Aorta (tissue), 5 donors: ENCODE data around the gene DEFB113. TPM values are rescaled to one million over a fixed set of nuclear protein-coding genes. Genes with fewer than 3 reads are reported as not detected.

Source experiments
- ATAC-seq: fragments of 200-7000 bp; cut with Tn5 transposase; one replicate; pipeline ENCODE4 v1.9.1; 2022; ENCODE audit warnings: moderate library complexity; ENCODE audit not compliant: low FRiP score
- DNase-seq, 2 donors: peaks; one replicate each; pipeline ENCODE4 v3.0.0-alpha.2; 2020
- H3K27ac ChIP-seq, 2 donors: one replicate each; pipeline ENCODE4 v1.5.1; 2013; ENCODE audit warnings: low read length in 2 of 2, mild to moderate bottlenecking in 2 of 2, moderate library complexity in 2 of 2, control low read depth in 1 of 2, inconsistent platforms in 1 of 2, low read depth in 1 of 2
- H3K27me3 ChIP-seq, 2 donors: one replicate each; pipeline ENCODE4 v1.6.1; 2013; ENCODE audit warnings: control low read depth in 1 of 2, low read length in 1 of 2, mild to moderate bottlenecking in 1 of 2, moderate library complexity in 1 of 2; ENCODE audit not compliant: insufficient read depth in 2 of 2, control insufficient read depth in 1 of 2
- H3K36me3 ChIP-seq, 2 donors: one replicate each; pipeline ENCODE4 v1.6.1; 2013; ENCODE audit warnings: control low read depth in 1 of 2, low read length in 1 of 2, mild to moderate bottlenecking in 1 of 2; ENCODE audit not compliant: insufficient read depth in 2 of 2, control insufficient read depth in 1 of 2
- H3K4me1 ChIP-seq, 2 donors: one replicate each; pipeline ENCODE4 v1.6.1; 2013; ENCODE audit warnings: low read length in 2 of 2, control low read depth in 1 of 2, mild to moderate bottlenecking in 1 of 2, moderate library complexity in 1 of 2; ENCODE audit not compliant: insufficient read depth in 2 of 2, control insufficient read depth in 1 of 2
- H3K4me3 ChIP-seq, 2 donors: one replicate each; pipeline ENCODE4 v1.5.1; 2013; ENCODE audit warnings: low read length in 2 of 2, control low read depth in 1 of 2, mild to moderate bottlenecking in 1 of 2
- H3K9me3 ChIP-seq: one replicate; pipeline ENCODE4 v1.6.1; 2013; ENCODE audit warnings: mild to moderate bottlenecking, low read length; ENCODE audit not compliant: control insufficient read depth
- WGBS, 2 donors: extraction: QIAGEN DNeasy Blood & Tissue Kit; methylation state at CpG; one replicate each; pipeline ENCODE4 v1.1.7; 2013; 5-methylcytosine and 5-hydroxymethylcytosine counted together
- intact Hi-C, 2 donors: fragments of 100-400 bp; cut with DNase I; formaldehyde crosslinking; loops; one replicate each; pipeline versions ENCODE4 v1.14.2 to v1.15.0; 2022
- long read RNA-seq, 2 donors: library from polyadenylated mRNA; unstranded; transcript quantifications; one replicate each; pipeline ENCODE4 v2.0.0, GENCODE V29; 2020 to 2021
- polyA plus RNA-seq, 2 donors: library from polyadenylated mRNA; stranded (reverse); fragments of 200-250 nt; gene quantifications; one replicate each; pipeline ENCODE4 v1.2.3, GENCODE V29; 2013
- total RNA-seq, 2 donors: library from RNA; stranded (reverse); fragmentation: NEBNext Ultra II Directional; extraction: Animal tissue kit (Norgen Biotek cat#: 25700); gene quantifications; one replicate each; pipeline ENCODE4 v1.2.1, GENCODE V29; 2021
- donor health status: healthy with polysubstance abuse.
- donor health status: Bipolar disorder and iron deficiency.
- donor health status: DM: no; HTN: no; CAD: no.
- donor health status: DM: no; HTN: no; CAD: no.
- donor health status: DM: yes; HTN: yes; CAD: no.

Gene DEFB113
- total RNA-seq: not detected
- polyA plus RNA-seq: not detected
- long read RNA-seq, donor 1: 0 reads
- long read RNA-seq, donor 2: 0 reads

GRCh38 chr6:49969605-49970004 is at the start of gene DEFB113:
TSS of gene DEFB113 (minus strand) at chr6:49969625. CDS start at chr6:49969625, 0 bp downstream.
- intact Hi-C loops: no loop called here
- H3K27ac ChIP-seq: no peak within 1 kb of the TSS
- 44 to 46% methylated on average over 2 of the region's 2 CpGs for WGBS, 2 donors
- ATAC-seq (no peak), DNase-seq (no peak)
- no peaks in the 10 kb centered on the region for H3K27me3 ChIP-seq
- H3K9me3 ChIP-seq: no peaks in the 10 kb centered on the region
- no peaks in the 10 kb centered on the region for H3K4me1 ChIP-seq
- no peaks in the 10 kb centered on the region for H3K36me3 ChIP-seq
- H3K4me3 ChIP-seq: no peak within 1 kb of the TSS

- 79% methylated on average over 3 of the region's 3 CpGs for WGBS, 2 donors
- H3K9me3 ChIP-seq: no peaks in the 10 kb centered on the region
- no peak overlapping the region for H3K27ac ChIP-seq
- DNase-seq (no peak), ATAC-seq (no peak)
- H3K27me3 ChIP-seq: no peaks in the 10 kb centered on the region
- H3K4me3 ChIP-seq: no peak overlapping the region
- H3K36me3 ChIP-seq: no peaks in the 10 kb centered on the region
- H3K4me1 ChIP-seq: no peaks in the 10 kb centered on the region
- intact Hi-C loops: no loop called here
Observed at GRCh38 chr6:50007819-50008218, 38.4 kb upstream of the DEFB113 start.

GRCh38 chr6:50003139-50003538 is 33.7 kb upstream of the DEFB113 start:
- no peak for ATAC-seq
- Histone ChIP-seq H3K4me1 (no peaks in the 10 kb centered on the region), H3K36me3 (no peaks in the 10 kb centered on the region), H3K9me3 (no peaks in the 10 kb centered on the region), H3K27me3 (no peaks in the 10 kb centered on the region), H3K27ac (no peak overlapping the region), H3K4me3 (no peak overlapping the region)
- no peak for DNase-seq
- intact Hi-C loops: no loop called here
- 35 to 45% methylated on average over 3 of the region's 3 CpGs for WGBS, 2 donors

- DNase-seq (no peak), ATAC-seq (no peak)
Observed at GRCh38 chr6:49995278-49995677, 25.9 kb upstream of the DEFB113 start.

GRCh38 chr6:49988900-49989299 is 19.5 kb upstream of the DEFB113 start:
- Histone ChIP-seq H3K4me3 (no peak overlapping the region), H3K9me3 (peaks cover 2% of the 10 kb centered on the region), H3K4me1 (no peaks in the 10 kb centered on the region), H3K27ac (no peak overlapping the region), H3K36me3 (no peaks in the 10 kb centered on the region), H3K27me3 (peaks cover 0 to 2% of the 10 kb centered on the region in 2 donors)
- intact Hi-C loops: no loop called here
- ATAC-seq: no peak
- no peak for DNase-seq
- 56 to 66% methylated on average over 2 of the region's 2 CpGs for WGBS, 2 donors

More at GRCh38 chr6:49995278-49995677, 25.9 kb upstream of the DEFB113 start:
- Histone ChIP-seq H3K9me3 (peaks cover under 1% of the 10 kb centered on the region), H3K27ac (no peak overlapping the region), H3K4me3 (no peak overlapping the region), H3K27me3 (no peaks in the 10 kb centered on the region), H3K36me3 (no peaks in the 10 kb centered on the region), H3K4me1 (no peaks in the 10 kb centered on the region)
- intact Hi-C loops: no loop called here

GRCh38 chr6:49987749-49988148 is 18.3 kb upstream of the DEFB113 start:
- intact Hi-C loops: no loop called here
- peaks cover 0 to 2% of the 10 kb centered on the region in 2 donors for H3K27me3 ChIP-seq
- ATAC-seq (no peak), DNase-seq (no peak)
- WGBS, 2 donors: 79 to 89% methylated on average over 2 of the region's 2 CpGs
- no peaks in the 10 kb centered on the region for H3K4me1 ChIP-seq
- H3K4me3 ChIP-seq: no peak overlapping the region
- H3K9me3 ChIP-seq: peaks cover 2% of the 10 kb centered on the region
- no peak overlapping the region for H3K27ac ChIP-seq
- no peaks in the 10 kb centered on the region for H3K36me3 ChIP-seq

GRCh38 chr6:49986551-49986950 is 17.1 kb upstream of the DEFB113 start:
- H3K27ac ChIP-seq: no peak overlapping the region
- WGBS, 2 donors: 40 to 43% methylated on average over 1 of the region's 1 CpG
- H3K36me3 ChIP-seq: no peaks in the 10 kb centered on the region
- H3K4me3 ChIP-seq: no peak overlapping the region
- DNase-seq: no peak
- ATAC-seq: no peak
- H3K27me3 ChIP-seq: peaks cover 0 to 2% of the 10 kb centered on the region in 2 donors
- no peaks in the 10 kb centered on the region for H3K4me1 ChIP-seq
- intact Hi-C loops: no loop called here
- peaks cover 2% of the 10 kb centered on the region for H3K9me3 ChIP-seq

GRCh38 chr6:49982046-49982445 is 12.6 kb upstream of the DEFB113 start:
- Histone ChIP-seq H3K9me3 (no peaks in the 10 kb centered on the region), H3K27me3 (no peaks in the 10 kb centered on the region), H3K4me1 (no peaks in the 10 kb centered on the region), H3K4me3 (no peak overlapping the region), H3K36me3 (no peaks in the 10 kb centered on the region), H3K27ac (no peak overlapping the region)
- 74 to 84% methylated on average over 2 of the region's 2 CpGs for WGBS, 2 donors
- intact Hi-C loops: no loop called here
- no peak for ATAC-seq
- no peak for DNase-seq

- WGBS, 2 donors: 79 to 86% methylated on average over 1 of the region's 1 CpG
- intact Hi-C loops: no loop called here
- H3K4me3 ChIP-seq: no peak overlapping the region
- H3K4me1 ChIP-seq: no peaks in the 10 kb centered on the region
- no peaks in the 10 kb centered on the region for H3K36me3 ChIP-seq
- H3K27ac ChIP-seq: no peak overlapping the region
- H3K27me3 ChIP-seq: no peaks in the 10 kb centered on the region
- ATAC-seq (no peak), DNase-seq (no peak)
- H3K9me3 ChIP-seq: no peaks in the 10 kb centered on the region
Observed at GRCh38 chr6:49980898-49981297, 11.5 kb upstream of the DEFB113 start.
